Immature natural killer cell (primary cell): ENCODE results near the gene PTEN. TPM values are rescaled to one million over a fixed set of nuclear protein-coding genes. Genes with fewer than 3 reads are reported as not detected.
"Not testable (repeated sequence)": the region's sequence is repeated elsewhere in the genome, so short reads cannot be mapped to it uniquely, and the experiment has no call there.

Experiments used
- DNase-seq, 3 donors: peaks; one replicate each; pipeline ENCODE4 v3.0.0; 2022; ENCODE audit warnings: mixed read lengths in 1 of 3
- H3K27ac Mint-ChIP-seq, 6 donors: one replicate each; pipeline ENCODE4 v1.8.0; 2020; ENCODE audit warnings: mixed read lengths in 6 of 6, mild to moderate bottlenecking in 5 of 6, inconsistent platforms in 4 of 6, moderate library complexity in 3 of 6
- H3K27me3 Mint-ChIP-seq, 3 donors: one replicate each; pipeline ENCODE4 v1.8.0; 2020 to 2021; ENCODE audit warnings: low read depth in 3 of 3, mild to moderate bottlenecking in 3 of 3, mixed read lengths in 3 of 3, moderate library complexity in 3 of 3, inconsistent platforms in 1 of 3
- H3K36me3 Mint-ChIP-seq, 3 donors: one replicate each; pipeline ENCODE4 v1.8.0; 2020; ENCODE audit warnings: mixed read lengths in 3 of 3, inconsistent platforms in 2 of 3, mild to moderate bottlenecking in 2 of 3
- H3K4me1 Mint-ChIP-seq, 2 donors: one replicate each; pipeline ENCODE4 v1.8.0; 2020; ENCODE audit warnings: inconsistent platforms in 2 of 2, mild to moderate bottlenecking in 2 of 2, mixed read lengths in 2 of 2, moderate library complexity in 1 of 2
- H3K4me3 Mint-ChIP-seq, 5 donors: one replicate each; pipeline ENCODE4 v1.8.0; 2020; ENCODE audit warnings: mild to moderate bottlenecking in 5 of 5, mixed read lengths in 5 of 5, inconsistent platforms in 3 of 5, moderate library complexity in 3 of 5
- H3K9me3 Mint-ChIP-seq, 6 donors: one replicate each; pipeline ENCODE4 v1.8.0; 2020; ENCODE audit warnings: mild to moderate bottlenecking in 6 of 6, mixed read lengths in 6 of 6, inconsistent platforms in 4 of 6, moderate library complexity in 3 of 6
- polyA plus RNA-seq, 3 donors: library from polyadenylated mRNA; unstranded; fragments of 300-500 nt; fragmentation: Illumina TruSeq; gene quantifications; one replicate each; pipeline ENCODE4 v1.2.3, GENCODE V29; 2021

Gene PTEN
- polyA plus RNA-seq, 3 donors from 2014 or later = 18.0 to 33.5 (median 30.6) TPM

GRCh38 chr10:87887548-87888289 lies 24.3 kb downstream of the PTEN start:
- DNase-seq = no peak
- Mint-ChIP-seq H3K9me3 (no peaks in the 10 kb centered on the region), H3K4me3 (no peak overlapping the region), H3K27ac (peak overlapping the region in 1 of 6 donors; percentile 62), H3K27me3 (no peaks in the 10 kb centered on the region), H3K36me3 (peaks cover 13 to 19% (median 19%) of the 10 kb centered on the region in 3 donors), H3K4me1 (peaks cover 28 to 64% of the 10 kb centered on the region in 2 donors)

- no peaks in the 10 kb centered on the region for H3K9me3 Mint-ChIP-seq
- DNase-seq = no peak
- peak overlapping the region in 4 of 6 donors; percentile 24 to 59 (median 36) for H3K27ac Mint-ChIP-seq
- H3K4me3 Mint-ChIP-seq = no peak overlapping the region
- H3K27me3 Mint-ChIP-seq = no peaks in the 10 kb centered on the region
- H3K36me3 Mint-ChIP-seq = peaks cover 0 to 15% (median 9%) of the 10 kb centered on the region in 3 donors
- H3K4me1 Mint-ChIP-seq = peaks cover 56 to 92% of the 10 kb centered on the region in 2 donors
Observed at GRCh38 chr10:87895430-87895829, 32.0 kb downstream of the PTEN start.

DNA sequence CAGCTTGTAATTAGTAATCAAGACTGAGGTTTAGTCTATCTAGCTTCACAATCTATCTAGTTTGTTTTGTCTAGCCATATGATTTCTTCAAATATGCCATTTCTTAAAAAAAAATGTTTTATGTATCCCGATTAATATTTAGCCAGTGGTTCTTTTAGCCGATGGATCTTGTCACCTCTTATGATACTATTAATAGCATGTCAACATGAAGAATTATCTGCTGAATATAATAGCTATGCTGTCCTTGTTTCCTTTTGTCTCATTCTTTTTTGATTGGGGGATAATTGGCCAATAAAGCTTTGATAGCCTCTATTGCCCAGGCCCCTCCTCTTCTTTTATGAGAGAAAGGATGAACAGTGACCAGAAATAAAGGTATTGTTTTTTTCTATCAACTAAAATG lies 32.8 kb downstream of the PTEN start:
- Mint-ChIP-seq H3K9me3 (no peaks in the 10 kb centered on the region), H3K27me3 (no peaks in the 10 kb centered on the region), H3K36me3 (peaks cover 0 to 16% (median 15%) of the 10 kb centered on the region in 3 donors), H3K27ac (peak overlapping the region in 2 of 6 donors; percentile 12 to 39), H3K4me1 (peaks cover 63 to 95% of the 10 kb centered on the region in 2 donors), H3K4me3 (no peak overlapping the region)
- DNase-seq = no peak

GRCh38 chr10:87897957-87898356 lies 34.5 kb downstream of the PTEN start:
- Mint-ChIP-seq H3K4me1 (peaks cover 73 to 99% of the 10 kb centered on the region in 2 donors), H3K36me3 (peaks cover 9 to 29% (median 23%) of the 10 kb centered on the region in 3 donors)
- not testable (repeated sequence) for H3K9me3 Mint-ChIP-seq, H3K27me3 Mint-ChIP-seq, H3K4me3 Mint-ChIP-seq, H3K27ac Mint-ChIP-seq, DNase-seq

- not testable (repeated sequence) for H3K4me3 Mint-ChIP-seq, DNase-seq, H3K9me3 Mint-ChIP-seq, H3K27me3 Mint-ChIP-seq
- Mint-ChIP-seq H3K27ac (peak overlapping the region in 1 of 6 donors; percentile 24), H3K4me1 (peaks cover 67 to 92% of the 10 kb centered on the region in 2 donors), H3K36me3 (peaks cover 24 to 46% (median 31%) of the 10 kb centered on the region in 3 donors)
Observed at GRCh38 chr10:87903396-87903795, 40.0 kb downstream of the PTEN start.

GRCh38 chr10:87913156-87913921 lies 49.9 kb downstream of the PTEN start:
- peaks cover 0 to 2% (median 2%) of the 10 kb centered on the region in 3 donors for H3K27me3 Mint-ChIP-seq
- peaks cover 4 to 29% (median 23%) of the 10 kb centered on the region in 6 donors for H3K9me3 Mint-ChIP-seq
- DNase-seq = peak in 1 of 3 donors; percentile 15
- peaks cover 30 to 46% (median 44%) of the 10 kb centered on the region in 3 donors for H3K36me3 Mint-ChIP-seq
- H3K27ac Mint-ChIP-seq = peak overlapping the region in 2 of 6 donors; percentile 40 to 58
- peak overlapping the region in 1 of 5 donors; percentile 4 for H3K4me3 Mint-ChIP-seq
- H3K4me1 Mint-ChIP-seq = peaks cover 60 to 89% of the 10 kb centered on the region in 2 donors

GRCh38 chr10:87915406-87915805 lies 52.0 kb downstream of the PTEN start:
- H3K27me3 Mint-ChIP-seq = peaks cover 0 to 3% (median 2%) of the 10 kb centered on the region in 3 donors
- H3K9me3 Mint-ChIP-seq = peaks cover 4 to 29% (median 23%) of the 10 kb centered on the region in 6 donors
- no peak for DNase-seq
- no peak overlapping the region for H3K27ac Mint-ChIP-seq
- H3K4me1 Mint-ChIP-seq = peaks cover 59 to 86% of the 10 kb centered on the region in 2 donors
- no peak overlapping the region for H3K4me3 Mint-ChIP-seq
- H3K36me3 Mint-ChIP-seq = peaks cover 30 to 46% (median 44%) of the 10 kb centered on the region in 3 donors

DNA sequence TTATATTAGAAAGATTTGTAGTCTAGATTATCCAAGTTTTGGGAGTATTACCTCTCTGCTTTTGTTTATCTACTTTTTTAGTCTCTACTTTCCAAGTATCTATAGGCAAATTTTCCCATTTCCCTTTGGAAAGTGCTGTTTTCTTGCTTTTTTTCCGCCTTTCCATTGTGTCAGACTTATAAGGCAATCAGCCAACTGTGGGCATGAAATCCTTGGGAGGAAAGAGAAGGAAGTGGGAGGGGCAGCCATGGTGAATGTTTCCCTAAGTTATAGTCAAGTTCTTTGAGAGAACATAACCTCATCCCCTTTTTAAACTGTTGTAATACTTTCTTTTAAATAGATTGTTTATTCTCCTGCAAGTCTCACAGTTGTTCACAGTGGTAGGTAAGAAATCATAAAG lies 52.6 kb downstream of the PTEN start:
- peaks cover 55 to 83% of the 10 kb centered on the region in 2 donors for H3K4me1 Mint-ChIP-seq
- H3K4me3 Mint-ChIP-seq = no peak overlapping the region
- peaks cover 4 to 29% (median 23%) of the 10 kb centered on the region in 6 donors for H3K9me3 Mint-ChIP-seq
- peaks cover 27 to 46% (median 38%) of the 10 kb centered on the region in 3 donors for H3K36me3 Mint-ChIP-seq
- no peak for DNase-seq
- H3K27me3 Mint-ChIP-seq = peaks cover 0 to 3% (median 2%) of the 10 kb centered on the region in 3 donors
- H3K27ac Mint-ChIP-seq = peak overlapping the region in 1 of 6 donors; percentile 6

- Mint-ChIP-seq H3K36me3 (peaks cover 24 to 41% (median 33%) of the 10 kb centered on the region in 3 donors), H3K27me3 (peaks cover 0 to 3% (median 2%) of the 10 kb centered on the region in 3 donors), H3K4me1 (peaks cover 53 to 83% of the 10 kb centered on the region in 2 donors)
Observed at GRCh38 chr10:87916515-87916914, 53.1 kb downstream of the PTEN start.

DNA sequence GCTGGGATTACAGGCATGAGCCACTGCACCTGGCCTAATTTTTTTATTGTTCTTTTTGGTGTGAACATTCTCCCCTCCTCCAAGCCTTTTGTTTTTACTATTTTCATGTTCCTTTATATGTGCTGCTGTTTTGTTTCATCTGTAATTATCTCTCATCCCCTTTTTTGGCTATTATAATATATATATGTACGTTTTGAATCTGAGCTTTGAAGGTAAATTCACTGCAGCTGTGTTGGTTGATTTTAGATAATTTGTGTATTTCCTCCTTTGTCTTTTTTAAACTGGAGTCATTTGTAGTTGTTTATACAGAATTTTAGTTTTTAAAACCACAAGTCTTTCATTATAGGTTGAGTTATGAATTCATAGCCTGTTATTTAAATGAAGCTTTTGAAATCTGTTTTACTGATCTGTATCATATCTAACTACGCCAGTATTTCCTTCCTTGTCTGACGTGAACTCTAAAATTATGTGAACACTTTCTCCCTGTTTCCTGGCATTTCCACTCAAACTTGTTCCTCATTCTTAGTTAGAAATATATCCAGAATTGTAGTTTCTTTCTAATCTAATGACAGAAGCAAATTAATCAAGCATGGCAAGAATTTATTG lies 54.9 kb downstream of the PTEN start:
- peaks cover 10 to 27% (median 23%) of the 10 kb centered on the region in 3 donors for H3K36me3 Mint-ChIP-seq
- H3K9me3 Mint-ChIP-seq = peaks cover 2 to 11% (median 9%) of the 10 kb centered on the region in 6 donors
- H3K4me3 Mint-ChIP-seq = peak overlapping the region in 3 of 5 donors; percentile 12 to 43 (median 41)
- H3K27me3 Mint-ChIP-seq = peaks cover 0 to 5% (median 2%) of the 10 kb centered on the region in 3 donors
- peak overlapping the region in 4 of 6 donors; percentile 0 to 52 (median 24) for H3K27ac Mint-ChIP-seq
- DNase-seq = no peak
- peaks cover 61 to 83% of the 10 kb centered on the region in 2 donors for H3K4me1 Mint-ChIP-seq

More at GRCh38 chr10:87916515-87916914, 53.1 kb downstream of the PTEN start:
- no peak for DNase-seq
- H3K9me3 Mint-ChIP-seq = peaks cover 4 to 27% (median 23%) of the 10 kb centered on the region in 6 donors
- peak overlapping the region in 2 of 6 donors; percentile 8 to 20 for H3K27ac Mint-ChIP-seq
- peak overlapping the region in 2 of 5 donors; percentile 7 to 18 for H3K4me3 Mint-ChIP-seq

GRCh38 chr10:87920538-87920937 lies 57.1 kb downstream of the PTEN start:
- Mint-ChIP-seq H3K9me3 (no peaks in the 10 kb centered on the region), H3K27me3 (peaks cover 0 to 3% (median 0%) of the 10 kb centered on the region in 3 donors), H3K4me3 (no peak overlapping the region), H3K4me1 (peaks cover 74 to 92% of the 10 kb centered on the region in 2 donors), H3K36me3 (peaks cover 4 to 28% (median 11%) of the 10 kb centered on the region in 3 donors), H3K27ac (no peak overlapping the region)
- no peak for DNase-seq

- DNase-seq = no peak
- Mint-ChIP-seq H3K4me1 (peaks cover 74 to 92% of the 10 kb centered on the region in 2 donors), H3K4me3 (no peak overlapping the region), H3K36me3 (peaks cover 7 to 29% (median 12%) of the 10 kb centered on the region in 3 donors), H3K27ac (peak overlapping the region in 1 of 6 donors; percentile 32), H3K27me3 (peaks cover 0 to 5% (median 0%) of the 10 kb centered on the region in 3 donors), H3K9me3 (no peaks in the 10 kb centered on the region)
Observed at GRCh38 chr10:87921931-87922688, 58.7 kb downstream of the PTEN start.
